Activated B cell treated with CpG ODN at 0.5 μM for 24 hours (primary cell): ENCODE data around the gene MYCBPAP. TPM values are rescaled to one million over a fixed set of nuclear protein-coding genes. Genes with fewer than 3 reads are reported as not detected.

Experiments used
- ATAC-seq: fragments of 200-7000 bp; cut with Tn5 transposase; one replicate; pipeline ENCODE4 v1.10.0; 2021; ENCODE audit warnings: low read depth, mild to moderate bottlenecking, moderate library complexity
- CTCF ChIA-PET: fragments of 350-600 bp; sonication (Branson Sonifier 250); formaldehyde crosslinking; loops from one replicate; lab custom pipeline; 2021; ENCODE audit warnings: antibody characterized with exemption; lab: Charles Lee
- POLR2A ChIA-PET: fragments of 350-600 bp; sonication (Branson Sonifier 250); formaldehyde crosslinking; loops from one replicate; lab custom pipeline; 2021; ENCODE audit warnings: antibody characterized with exemption; lab: Charles Lee
- DNase-seq: peaks from one replicate; pipeline ENCODE4 v3.0.0; 2022
- H3K27ac Mint-ChIP-seq: one replicate; pipeline ENCODE4 v1.8.0; 2020; ENCODE audit warnings: mixed read lengths
- H3K27me3 Mint-ChIP-seq: one replicate; pipeline ENCODE4 v1.8.0; 2021; ENCODE audit warnings: mixed read lengths
- H3K36me3 Mint-ChIP-seq: one replicate; pipeline ENCODE4 v1.8.0; 2021; ENCODE audit warnings: low read depth, mixed read lengths
- H3K4me1 Mint-ChIP-seq: one replicate; pipeline ENCODE4 v1.8.0; 2021; ENCODE audit warnings: mixed read lengths
- H3K4me3 Mint-ChIP-seq: one replicate; pipeline ENCODE4 v1.8.0; 2020; ENCODE audit warnings: mild to moderate bottlenecking, mixed read lengths
- H3K9me3 Mint-ChIP-seq: one replicate; pipeline ENCODE4 v1.8.0; 2020; ENCODE audit warnings: mixed read lengths
- intact Hi-C: fragments of 100-400 bp; cut with micrococcal nuclease; formaldehyde crosslinking; loops from one replicate; pipeline ENCODE4 v1.15.1; 2024
- total RNA-seq: library from RNA; stranded (reverse); gene quantifications from 2 replicates; pipeline ENCODE4 v1.2.3, GENCODE V29; 2022
- TF ChIP-seq, protein P1 (sequence below): fragments of 200-600 bp; IDR thresholded peaks from one replicate; pipeline ENCODE4 v1.8.0; 2022; ENCODE audit warnings: antibody characterized with exemption, mild to moderate bottlenecking

The MYCBPAP gene
- total RNA-seq, 1 donor from 2014 or later = 2.3 TPM

DNA sequence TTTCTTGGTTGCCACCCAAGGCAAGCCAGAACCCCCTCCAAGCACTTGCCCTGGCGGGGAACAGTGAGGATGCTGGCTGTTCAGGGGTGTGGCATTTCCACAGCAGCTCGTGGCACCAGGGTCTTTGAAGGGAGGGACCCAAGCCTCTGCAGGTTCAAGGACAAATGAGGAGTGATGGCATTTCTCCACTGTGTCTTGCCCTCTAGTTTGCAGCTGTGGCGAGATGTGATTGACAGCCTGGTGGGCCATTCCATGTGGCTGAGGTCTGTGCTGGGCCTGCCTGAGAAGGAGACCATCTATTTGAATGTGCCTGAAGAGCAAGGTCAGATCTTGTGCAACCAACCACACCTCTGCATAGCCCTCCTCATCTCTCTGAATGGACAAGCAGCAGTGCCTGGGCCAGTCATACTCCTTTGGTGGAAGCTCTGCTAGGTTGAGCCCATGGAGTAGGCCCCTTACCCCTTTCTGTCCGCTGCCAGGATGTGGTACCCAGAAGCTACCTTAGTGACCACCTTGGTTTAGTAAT lies 19.8 kb downstream of the MYCBPAP start:
- no peak for DNase-seq
- ATAC-seq = no peak
- H3K9me3 Mint-ChIP-seq = no peaks in the 10 kb centered on the region
- H3K36me3 Mint-ChIP-seq = no peaks in the 10 kb centered on the region
- H3K4me3 Mint-ChIP-seq = no peak overlapping the region
- ChIA-PET POLR2A (no interaction called here), CTCF (no interaction called here)
- intact Hi-C loops = no loop called here
- peaks cover 2% of the 10 kb centered on the region for H3K4me1 Mint-ChIP-seq
- peaks cover 33% of the 10 kb centered on the region for H3K27me3 Mint-ChIP-seq
- H3K27ac Mint-ChIP-seq = no peak overlapping the region
- TF ChIP-seq, protein P1, sequence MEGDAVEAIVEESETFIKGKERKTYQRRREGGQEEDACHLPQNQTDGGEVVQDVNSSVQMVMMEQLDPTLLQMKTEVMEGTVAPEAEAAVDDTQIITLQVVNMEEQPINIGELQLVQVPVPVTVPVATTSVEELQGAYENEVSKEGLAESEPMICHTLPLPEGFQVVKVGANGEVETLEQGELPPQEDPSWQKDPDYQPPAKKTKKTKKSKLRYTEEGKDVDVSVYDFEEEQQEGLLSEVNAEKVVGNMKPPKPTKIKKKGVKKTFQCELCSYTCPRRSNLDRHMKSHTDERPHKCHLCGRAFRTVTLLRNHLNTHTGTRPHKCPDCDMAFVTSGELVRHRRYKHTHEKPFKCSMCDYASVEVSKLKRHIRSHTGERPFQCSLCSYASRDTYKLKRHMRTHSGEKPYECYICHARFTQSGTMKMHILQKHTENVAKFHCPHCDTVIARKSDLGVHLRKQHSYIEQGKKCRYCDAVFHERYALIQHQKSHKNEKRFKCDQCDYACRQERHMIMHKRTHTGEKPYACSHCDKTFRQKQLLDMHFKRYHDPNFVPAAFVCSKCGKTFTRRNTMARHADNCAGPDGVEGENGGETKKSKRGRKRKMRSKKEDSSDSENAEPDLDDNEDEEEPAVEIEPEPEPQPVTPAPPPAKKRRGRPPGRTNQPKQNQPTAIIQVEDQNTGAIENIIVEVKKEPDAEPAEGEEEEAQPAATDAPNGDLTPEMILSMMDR = no peak

- ChIA-PET CTCF (no interaction called here), POLR2A (no interaction called here)
- H3K36me3 Mint-ChIP-seq = no peaks in the 10 kb centered on the region
- H3K4me3 Mint-ChIP-seq = no peak overlapping the region
- DNase-seq (no peak), ATAC-seq (no peak)
- H3K27me3 Mint-ChIP-seq = peaks cover 50% of the 10 kb centered on the region
- TF ChIP-seq, protein P1 = no peak
- H3K27ac Mint-ChIP-seq = no peak overlapping the region
- H3K4me1 Mint-ChIP-seq = peaks cover 12% of the 10 kb centered on the region
- no peaks in the 10 kb centered on the region for H3K9me3 Mint-ChIP-seq
- intact Hi-C loops = no loop called here
These were observed 21.6 kb downstream of the MYCBPAP start for GRCh38 chr17:50529849-50530248.

DNA sequence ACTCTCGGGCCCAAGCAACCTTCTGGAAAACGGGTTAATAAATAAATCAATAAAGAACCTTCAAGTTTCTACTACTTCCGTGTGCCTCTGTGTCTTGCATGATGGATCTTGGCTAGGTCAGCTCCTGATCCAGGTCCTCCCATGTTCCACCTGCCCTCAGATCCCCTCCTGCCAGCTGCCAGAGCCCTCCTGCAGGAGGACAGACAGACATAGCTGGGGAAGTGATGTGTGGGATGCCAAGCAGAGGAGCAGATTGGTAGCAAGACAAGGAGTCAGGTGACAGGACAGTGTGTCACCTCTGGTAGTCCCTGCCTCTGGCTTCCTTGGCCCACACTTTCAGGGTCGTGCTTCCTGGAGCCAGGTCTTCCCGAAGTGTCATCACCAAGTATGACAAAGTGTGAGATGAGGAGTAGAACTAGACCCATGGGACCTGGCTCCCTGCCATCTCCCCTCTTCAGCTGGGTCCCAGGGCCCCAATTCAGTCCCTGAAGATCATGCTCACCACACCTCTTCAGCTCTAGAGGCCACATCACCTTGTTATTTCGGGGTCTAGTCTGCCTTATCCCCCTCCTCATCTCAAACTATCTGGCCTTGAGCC lies 23.3 kb downstream of the MYCBPAP start:
- Mint-ChIP-seq H3K4me1 (peaks cover 12% of the 10 kb centered on the region), H3K27ac (no peak overlapping the region), H3K27me3 (peaks cover 60% of the 10 kb centered on the region), H3K9me3 (no peaks in the 10 kb centered on the region), H3K36me3 (no peaks in the 10 kb centered on the region), H3K4me3 (no peak overlapping the region)
- ATAC-seq (no peak), DNase-seq (no peak)
- TF ChIP-seq, protein P1 = no peak
- CTCF ChIA-PET = no interaction called here
- POLR2A ChIA-PET = no interaction called here
- intact Hi-C loops = no loop called here

- no peak for DNase-seq
- Mint-ChIP-seq H3K36me3 (no peaks in the 10 kb centered on the region), H3K4me3 (no peak within 1 kb of the TSS), H3K27me3 (peaks cover 61% of the 10 kb centered on the region), H3K9me3 (no peaks in the 10 kb centered on the region), H3K27ac (no peak within 1 kb of the TSS), H3K4me1 (peaks cover 12% of the 10 kb centered on the region)
- TF ChIP-seq, protein P1 = no peak
- ChIA-PET POLR2A (no interaction called here), CTCF (no interaction called here)
- intact Hi-C loops = no loop called here
- no peak for ATAC-seq
These were observed 24.3 kb downstream of the MYCBPAP start, which contains the start of gene EPN3 for GRCh38 chr17:50532452-50533024. Gene EPN3, plus strand, starts transcription at chr17:50532735. Its CDS starts 3,822 bp downstream, at chr17:50536557.

DNA sequence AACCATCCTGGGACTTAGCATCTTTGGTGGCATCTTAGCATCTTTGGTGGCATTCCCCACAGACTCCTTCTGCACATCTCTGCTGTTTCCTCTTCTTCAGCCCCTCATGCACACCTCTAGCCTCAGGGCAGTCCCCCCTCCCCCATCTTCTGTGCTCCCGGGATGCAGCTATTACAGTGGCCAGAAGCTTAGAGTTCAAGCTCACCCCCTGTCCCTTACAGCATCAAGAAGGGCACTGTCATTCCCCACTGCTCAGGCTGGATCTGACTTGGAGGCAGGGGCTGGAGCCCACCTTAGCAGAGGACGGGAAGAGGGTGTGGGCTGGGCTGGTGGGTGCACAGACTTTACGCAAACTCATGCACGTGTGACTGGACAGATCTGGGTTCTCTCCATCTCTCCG lies 24.9 kb downstream of the MYCBPAP start:
- CTCF ChIA-PET = no interaction called here
- DNase-seq (no peak), ATAC-seq (no peak)
- Mint-ChIP-seq H3K4me3 (no peak overlapping the region), H3K9me3 (no peaks in the 10 kb centered on the region), H3K4me1 (peaks cover 12% of the 10 kb centered on the region), H3K27ac (no peak overlapping the region), H3K27me3 (peaks cover 61% of the 10 kb centered on the region), H3K36me3 (no peaks in the 10 kb centered on the region)
- intact Hi-C loops = no loop called here
- POLR2A ChIA-PET = no interaction called here
- TF ChIP-seq, protein P1 = no peak
